H1 (cell line): ENCODE results near the gene SOBP. TPM values are rescaled to one million over a fixed set of nuclear protein-coding genes. Genes with fewer than 3 reads are reported as not detected.
A peak's percentile ranks its signal among the peaks of the same experiment; 100 is the strongest.

ENCODE experiments used
- CTCF ChIA-PET: fragments of 300-600 bp; sonication (Branson Sonifier 250); formaldehyde crosslinking; loops from one replicate; lab custom pipeline; 2021; ENCODE audit not compliant: partially characterized antibody; lab: Charles Lee
- POLR2A ChIA-PET: fragments of 300-600 bp; sonication (Branson Sonifier 250); formaldehyde crosslinking; loops from one replicate; lab custom pipeline; 2021; ENCODE audit warnings: inconsistent platforms; ENCODE audit not compliant: partially characterized antibody; lab: Charles Lee
- DNase-seq, 2 experiments: peaks; one replicate each; pipeline versions ENCODE4 v3.0.0 to v3.0.0-alpha.2; 2010 to 2022; ENCODE audit warnings: low spot score in 2 of 2, low read depth in 1 of 2, mixed read lengths in 1 of 2
- FAIRE-seq: peaks from 2 replicates; lab custom pipeline; 2011; peaks lifted over from hg19 to GRCh38; lab: Jason Lieb, UNC
- H2AFZ ChIP-seq: 2 replicates; pipeline ENCODE4 v1.8.1; 2012; ENCODE audit warnings: low read length, inconsistent platforms
- H2AK5ac ChIP-seq: 2 replicates; pipeline ENCODE4 v1.6.1; 2013; ENCODE audit warnings: low read depth, low read length
- H2BK120ac ChIP-seq: replicated peaks from 2 replicates; pipeline ENCODE3; 2013; ENCODE audit warnings: low read depth, low read length, inconsistent platforms
- H2BK12ac ChIP-seq: 2 replicates; pipeline ENCODE4 v1.6.1; 2013; ENCODE audit warnings: low read depth, low read length
- H2BK15ac ChIP-seq: 2 replicates; pipeline ENCODE4 v1.6.1; 2013; ENCODE audit warnings: low read length
- H2BK20ac ChIP-seq: 2 replicates; pipeline ENCODE4 v1.6.1; 2013; ENCODE audit warnings: low read length
- H2BK5ac ChIP-seq: 2 replicates; pipeline ENCODE4 v1.6.1; 2013; ENCODE audit warnings: low read depth, low read length
- H3K14ac ChIP-seq: 2 replicates; pipeline ENCODE4 v1.6.1; 2013; ENCODE audit warnings: inconsistent platforms; ENCODE audit not compliant: insufficient read length
- H3K18ac ChIP-seq: 2 replicates; pipeline ENCODE4 v1.6.1; 2013; ENCODE audit warnings: low read length; ENCODE audit errors: extremely low read depth
- H3K23ac ChIP-seq: 2 replicates; pipeline ENCODE4 v1.6.1; 2013; ENCODE audit warnings: inconsistent platforms; ENCODE audit not compliant: insufficient read length
- H3K23me2 ChIP-seq: 2 replicates; pipeline ENCODE4 v1.6.1; 2013; ENCODE audit warnings: low read depth, low read length
- H3K27ac ChIP-seq: 2 replicates; pipeline ENCODE4 v1.6.1; 2011; ENCODE audit warnings: low read depth, low read length, inconsistent platforms
- H3K27me3 ChIP-seq, 4 experiments: replicated peaks in 1 of 4; 1 replicate in 1 of 4; 2 replicates in 3 of 4; pipeline versions ENCODE4 v1.6.1 to v1.8.1; 2011 to 2013; ENCODE audit warnings: low read length in 3 of 4, mild to moderate bottlenecking in 3 of 4, inconsistent platforms in 2 of 4, mixed read lengths in 2 of 4, moderate library complexity in 1 of 4; ENCODE audit not compliant: control insufficient read depth in 3 of 4, insufficient read depth in 3 of 4; ENCODE audit errors: extremely low read depth in 1 of 4
- H3K36me3 ChIP-seq, 4 experiments: 2 replicates each; pipeline versions ENCODE4 v1.6.1 to v1.8.1; 2011 to 2013; ENCODE audit warnings: mild to moderate bottlenecking in 4 of 4, low read length in 3 of 4, moderate library complexity in 2 of 4, control low read depth in 1 of 4, inconsistent platforms in 1 of 4; ENCODE audit not compliant: insufficient read depth in 4 of 4, control insufficient read depth in 2 of 4
- H3K4ac ChIP-seq: replicated peaks from 2 replicates; pipeline ENCODE3; 2013; ENCODE audit warnings: low read length, low read depth, mixed read lengths, inconsistent platforms; ENCODE audit not compliant: insufficient read length
- H3K4me1 ChIP-seq, 4 experiments: replicated peaks in 1 of 4; 1 replicate in 1 of 4; 2 replicates in 3 of 4; pipeline versions ENCODE4 v1.6.1 to v1.8.1; 2011 to 2013; ENCODE audit warnings: low read length in 3 of 4, inconsistent platforms in 2 of 4, mixed read lengths in 1 of 4; ENCODE audit not compliant: insufficient read depth in 4 of 4, control insufficient read depth in 3 of 4
- H3K4me2 ChIP-seq, 2 experiments: 2 replicates each; pipeline versions ENCODE4 v1.6.1 to v1.8.1; 2011 to 2013; ENCODE audit warnings: low read depth in 2 of 2, low read length in 2 of 2, control low read depth in 1 of 2, inconsistent platforms in 1 of 2, mild to moderate bottlenecking in 1 of 2; ENCODE audit not compliant: insufficient read depth in 1 of 2
- H3K4me3 ChIP-seq, 4 experiments: fragments of 200-600, 300-600 bp in 1 of 4; sonication (generic), shearing (Covaris generic), sonication (Bioruptor Twin) in 1 of 4; 2 replicates each; pipeline versions ENCODE4 v1.5.1 to v1.8.1; 2011 to 2016; ENCODE audit warnings: low read length in 4 of 4, low read depth in 3 of 4, control low read depth in 2 of 4, inconsistent platforms in 2 of 4, mild to moderate bottlenecking in 2 of 4, mixed read lengths in 1 of 4, moderate library complexity in 1 of 4; ENCODE audit not compliant: insufficient read depth in 2 of 4; ENCODE audit errors: extremely low read depth in 1 of 4
- H3K56ac ChIP-seq: replicated peaks from 2 replicates; pipeline ENCODE3; 2013; ENCODE audit warnings: low read depth, mild to moderate bottlenecking, mixed read lengths, low read length, inconsistent platforms; ENCODE audit not compliant: insufficient read length
- H3K79me1 ChIP-seq: 2 replicates; pipeline ENCODE4 v1.6.1; 2013; ENCODE audit warnings: low read depth, low read length, control low read depth
- H3K79me2 ChIP-seq, 2 experiments: 2 replicates each; pipeline versions ENCODE4 v1.6.1 to v1.8.1; 2012 to 2013; ENCODE audit warnings: low read length in 2 of 2, mild to moderate bottlenecking in 2 of 2, inconsistent platforms in 1 of 2; ENCODE audit not compliant: insufficient read depth in 2 of 2, control insufficient read depth in 1 of 2
- H3K9ac ChIP-seq, 4 experiments: replicated peaks in 1 of 4; 1 replicate in 1 of 4; 2 replicates in 3 of 4; pipeline versions ENCODE4 v1.6.1 to v1.8.1; 2011 to 2013; ENCODE audit warnings: low read depth in 3 of 4, low read length in 3 of 4, control low read depth in 2 of 4, mild to moderate bottlenecking in 2 of 4, moderate library complexity in 2 of 4, inconsistent platforms in 1 of 4; ENCODE audit errors: extremely low read depth in 1 of 4
- H3K9me3 ChIP-seq, 2 experiments: 2 replicates each; pipeline versions ENCODE4 v1.6.1 to v1.8.1; 2012 to 2013; ENCODE audit warnings: mild to moderate bottlenecking in 2 of 2, moderate library complexity in 2 of 2, control low read depth in 1 of 2, inconsistent platforms in 1 of 2, low read depth in 1 of 2, low read length in 1 of 2, mixed read lengths in 1 of 2; ENCODE audit not compliant: insufficient read depth in 2 of 2
- H4K20me1 ChIP-seq, 2 experiments: replicated peaks in 1 of 2; 2 replicates each; pipeline versions ENCODE3 to v1.8.1; 2011 to 2013; ENCODE audit warnings: inconsistent platforms in 2 of 2, low read length in 2 of 2, mild to moderate bottlenecking in 1 of 2; ENCODE audit not compliant: insufficient read depth in 2 of 2, control insufficient read depth in 1 of 2
- H4K5ac ChIP-seq: 2 replicates; pipeline ENCODE4 v1.6.1; 2013; ENCODE audit warnings: low read length, low read depth, mixed read lengths, inconsistent platforms; ENCODE audit not compliant: insufficient read length
- H4K8ac ChIP-seq: 2 replicates; pipeline ENCODE4 v1.8.0; 2013; ENCODE audit warnings: mild to moderate bottlenecking, moderate library complexity, low read length, inconsistent platforms; ENCODE audit not compliant: insufficient read depth; ENCODE audit errors: extremely low read depth
- H4K91ac ChIP-seq: replicated peaks from 2 replicates; pipeline ENCODE3; 2013; ENCODE audit warnings: low read length, mixed read lengths, inconsistent platforms; ENCODE audit not compliant: insufficient read length
- BRCA1 ChIP-seq: IDR thresholded peaks from 2 replicates; pipeline ENCODE4 v1.6.1; 2012; ENCODE audit warnings: low read depth, low read length, improper control_type of control experiment
- CHD1 ChIP-seq: IDR thresholded peaks from 2 replicates; pipeline ENCODE4 v1.6.1; 2012; ENCODE audit warnings: low read depth, low read length, improper control_type of control experiment
- FOSL1 ChIP-seq: IDR thresholded peaks from 2 replicates; pipeline ENCODE4 v1.6.1; 2011; ENCODE audit warnings: mild to moderate bottlenecking, low read depth, low read length, moderate library complexity; ENCODE audit not compliant: insufficient read depth
- JUN ChIP-seq: IDR thresholded peaks from 2 replicates; pipeline ENCODE4 v1.6.1; 2011; ENCODE audit warnings: low read depth, mild to moderate bottlenecking, improper control_type of control experiment, low read length
- NANOG ChIP-seq: IDR thresholded peaks from 2 replicates; pipeline ENCODE4 v1.6.1; 2011; ENCODE audit warnings: low read length, low read depth, mild to moderate bottlenecking, inconsistent platforms; ENCODE audit not compliant: insufficient read depth, poor library complexity, severe bottlenecking
- POLR2A ChIP-seq, 2 experiments: IDR thresholded peaks; 1 replicate in 1 of 2; 2 replicates in 1 of 2; pipeline ENCODE4 v1.6.1; 2011; ENCODE audit warnings: low read depth in 2 of 2, low read length in 2 of 2, mild to moderate bottlenecking in 2 of 2; ENCODE audit errors: control extremely low read depth in 1 of 2
- POLR2AphosphoS5 ChIP-seq: IDR thresholded peaks from 2 replicates; pipeline ENCODE4 v1.6.1; 2011; ENCODE audit warnings: low read depth, low read length
- RNF2 ChIP-seq: fragments of 200-900, 300-1000 bp; sonication (generic); IDR thresholded peaks from 2 replicates; pipeline ENCODE4 v1.7.1; 2016; ENCODE audit warnings: borderline replicate concordance, low read depth, mild to moderate bottlenecking, antibody characterized with exemption, low read length; ENCODE audit not compliant: poor library complexity, severe bottlenecking; ENCODE audit errors: missing control alignments
- SAP30 ChIP-seq: fragments of 300-600 bp; sonication (generic); IDR thresholded peaks from 2 replicates; pipeline ENCODE4 v1.7.1; 2012; ENCODE audit warnings: low read length, moderate library complexity, mild to moderate bottlenecking, inconsistent platforms; ENCODE audit not compliant: insufficient read depth, insufficient replicate concordance
- SUZ12 ChIP-seq: fragments of 200-600 bp; sonication (generic); IDR thresholded peaks from 2 replicates; pipeline ENCODE4 v1.6.1; 2012; ENCODE audit warnings: mild to moderate bottlenecking, inconsistent platforms, low read length, moderate library complexity, mixed read lengths
- TBP ChIP-seq: IDR thresholded peaks from 2 replicates; pipeline ENCODE4 v1.6.1; 2011; ENCODE audit warnings: low read depth, low read length, improper control_type of control experiment
- USF2 ChIP-seq: IDR thresholded peaks from 2 replicates; pipeline ENCODE4 v1.6.1; 2011; ENCODE audit warnings: low read length, improper control_type of control experiment
- YY1 ChIP-seq: IDR thresholded peaks from 2 replicates; pipeline ENCODE4 v1.6.1; 2011; ENCODE audit warnings: low read depth, mild to moderate bottlenecking, low read length
- WGBS, 2 experiments: shearing (Covaris generic) in 1 of 2; methylation state at CpG; one replicate each; pipeline versions ENCODE4 v1.1.6 to v1.1.7; 2013 to 2015; ENCODE audit warnings: low lambda C conversion rate in 2 of 2, mixed read lengths in 2 of 2, inconsistent platforms in 1 of 2, low coverage in 1 of 2, missing lambda C conversion rate in 1 of 2; ENCODE audit not compliant: insufficient replicate concordance in 2 of 2, insufficient coverage in 1 of 2, insufficient read length in 1 of 2; ENCODE audit errors: extremely low coverage in 1 of 2, missing lambda C conversion rate in 1 of 2; 5-methylcytosine and 5-hydroxymethylcytosine counted together
- polyA plus RNA-seq, 7 experiments: library from polyadenylated mRNA; depleted of rRNA in 3 of 7; stranded (reverse) in 5 of 7; unstranded in 2 of 7; fragments of >200 nt in 5 of 7; fragments of 200-250 nt in 2 of 7; gene quantifications; 1 replicate in 5 of 7; 2 replicates in 1 of 7; 4 replicates in 1 of 7; pipeline versions ENCODE4 v1.2.1 to v1.2.3, GENCODE V29; 2011 to 2013; ENCODE audit warnings: missing spikeins in 2 of 7, mixed read lengths in 2 of 7
- total RNA-seq: library from RNA; stranded (reverse); fragmentation: NEBNext Ultra II Directional; extraction: Animal tissue kit (Norgen Biotek cat#: 25700); gene quantifications from 2 replicates; pipeline ENCODE4 v1.2.1, GENCODE V29; 2021

The SOBP gene
- total and polyA plus RNA-seq, 2 of the 8 experiments (the other 6 are each of a cell fraction or from before 2014, with no cell fraction given), result 0.45 to 6.2 TPM

- Histone ChIP-seq H3K9ac (no peak overlapping the region), H2BK12ac (no peak overlapping the region; the same call in 1 of the 2 replicates), H3K4me3 (no peak overlapping the region), H3K36me3 (no peaks in the 10 kb centered on the region), H3K23me2 (no peaks in the 10 kb centered on the region), H3K23ac (no peak overlapping the region), H3K4me1 (peaks cover 0 to 4% (median 0%) of the 10 kb centered on the region in 4 experiments; a peak in 2 of 7 replicates), H4K20me1 (no peaks in the 10 kb centered on the region), H3K27ac (no peak overlapping the region), H4K8ac (no peak overlapping the region), H3K56ac (no peak overlapping the region), H3K27me3 (no peaks in the 10 kb centered on the region), H3K18ac (no peak overlapping the region), H3K79me2 (no peaks in the 10 kb centered on the region), H2AFZ (no peak overlapping the region), H2BK20ac (no peak overlapping the region), H3K4me2 (no peak overlapping the region), H4K5ac (no peak overlapping the region), H2AK5ac (no peak overlapping the region), H2BK120ac (no peak overlapping the region), H2BK15ac (no peak overlapping the region; the same call in 1 of the 2 replicates), H3K79me1 (no peaks in the 10 kb centered on the region), H4K91ac (no peak overlapping the region), H3K4ac (peak overlapping the region; percentile 34), H2BK5ac (no peak overlapping the region), H3K14ac (no peak overlapping the region), H3K9me3 (0 out of 4 replicates have a peak, but pooled peaks cover 0 to 3% of the 10 kb centered on the region in 2 experiments)
- FAIRE-seq (no peak), DNase-seq (no peak)
- WGBS, 2 experiments, result 78% methylated on average over 3 of the region's 3 CpGs; no CpG with 5 or more reads in 1 of the 2 experiments
- CTCF ChIA-PET, result interaction anchor here (2.0 to 4.3 kb wide), 3 partner anchors 10 to 14 kb away, joined by 7 to 26 read pairs (median 7); no protein-coding TSS in a partner anchor
- POLR2A ChIA-PET, result no interaction called here
- TF ChIP-seq BRCA1 (no peak), FOSL1 (no peak), CHD1 (no peak), JUN (no peak), POLR2A (IDR thresholded peaks at IDR 0.05; ENCODE audit: control extremely low read depth in 1 of 2, low read depth in 2 of 2, low read length in 2 of 2) (no peak), SAP30 (no peak), RNF2 (no peak), NANOG (no peak), SUZ12 (no peak), TBP (no peak), USF2 (no peak), YY1 (no peak), POLR2AphosphoS5 (no peak)
Measured at GRCh38 chr6:107689190-107689589, 199.3 kb downstream of the SOBP start.
